Endothelial cell of umbilical vein (primary cell): Measurements from ENCODE around the gene LALBA. TPM values are rescaled to one million over a fixed set of nuclear protein-coding genes. Genes with fewer than 3 reads are reported as not detected.
"Not testable (repeated sequence)": the region's sequence is repeated elsewhere in the genome, so short reads cannot be mapped to it uniquely, and the experiment has no call there.

ENCODE experiments used
- BruUV-seq: library from RNA; stranded (reverse); fragments of 400-500 nt; replicated peaks from 2 replicates; lab custom pipeline; 2021; lab: Mats Ljungman, UMichigan
- CTCF ChIA-PET: fragments of 300-600, 350-600 bp; sonication (Branson Sonifier 250); formaldehyde crosslinking; loops from one replicate; lab custom pipeline; 2021; ENCODE audit warnings: antibody characterized with exemption, inconsistent platforms; lab: Charles Lee
- POLR2A ChIA-PET: fragments of 300-600, 350-600 bp; sonication (Branson Sonifier 250); formaldehyde crosslinking; loops from one replicate; lab custom pipeline; 2021; ENCODE audit warnings: antibody characterized with exemption, inconsistent platforms; lab: Charles Lee
- DNase-seq: peaks from one replicate; pipeline ENCODE4 v3.0.0-alpha.2; 2011; ENCODE audit warnings: low read depth, low spot score
- FAIRE-seq: peaks from 2 replicates; lab custom pipeline; 2011; peaks lifted over from hg19 to GRCh38; lab: Jason Lieb, UNC
- H2AFZ ChIP-seq: 2 replicates; pipeline ENCODE4 v1.6.0; 2012; ENCODE audit warnings: low read depth, low read length, control low read depth, inconsistent platforms
- H3K27ac ChIP-seq: 2 replicates; pipeline ENCODE4 v1.5.1; 2011; ENCODE audit warnings: low read depth, mild to moderate bottlenecking, control low read depth, low read length, moderate library complexity; ENCODE audit not compliant: insufficient read depth
- H3K27me3 ChIP-seq, 2 experiments: 2 replicates each; pipeline versions ENCODE4 v1.6.0 to v1.6.1; 2011; ENCODE audit warnings: low read length in 2 of 2, mixed read lengths in 1 of 2; ENCODE audit not compliant: control insufficient read depth in 2 of 2, insufficient read depth in 2 of 2
- H3K36me3 ChIP-seq, 2 experiments: 2 replicates in 1 of 2; 3 replicates in 1 of 2; pipeline ENCODE4 v1.5.1; 2011; ENCODE audit warnings: low read length in 2 of 2, mild to moderate bottlenecking in 1 of 2, moderate library complexity in 1 of 2; ENCODE audit not compliant: control insufficient read depth in 2 of 2, insufficient read depth in 2 of 2; ENCODE audit errors: extremely low read depth in 1 of 2
- H3K4me1 ChIP-seq: 3 replicates; pipeline ENCODE4 v1.5.1; 2011; ENCODE audit warnings: mild to moderate bottlenecking, low read length; ENCODE audit not compliant: control insufficient read depth, insufficient read depth; ENCODE audit errors: extremely low read depth
- H3K4me2 ChIP-seq: 2 replicates; pipeline ENCODE4 v1.6.1; 2011; ENCODE audit warnings: low read length, control low read depth, mixed read lengths; ENCODE audit not compliant: insufficient read depth
- H3K4me3 ChIP-seq, 3 experiments: fragments of 200-600 bp in 1 of 3; sonication (generic), shearing (Covaris generic) in 1 of 3; replicated peaks in 1 of 3; 2 replicates each; pipeline ENCODE4 v1.5.1; 2011 to 2016; ENCODE audit warnings: control low read depth in 3 of 3, low read length in 3 of 3, mild to moderate bottlenecking in 2 of 3, inconsistent platforms in 1 of 3, low read depth in 1 of 3, moderate library complexity in 1 of 3; ENCODE audit not compliant: insufficient read depth in 1 of 3
- H3K79me2 ChIP-seq: 2 replicates; pipeline ENCODE4 v1.6.0; 2012; ENCODE audit warnings: low read length, inconsistent platforms; ENCODE audit not compliant: control insufficient read depth, insufficient read depth
- H3K9ac ChIP-seq: replicated peaks from 2 replicates; pipeline ENCODE3; 2011; ENCODE audit warnings: low read length, control low read depth; ENCODE audit not compliant: insufficient read depth; ENCODE audit errors: extremely low read depth
- H3K9me1 ChIP-seq: replicated peaks from 3 replicates; pipeline ENCODE4 v1.6.0; 2011; ENCODE audit warnings: mild to moderate bottlenecking, low read length; ENCODE audit not compliant: control insufficient read depth, insufficient read depth; ENCODE audit errors: extremely low read depth
- H3K9me3 ChIP-seq: replicated peaks from 2 replicates; pipeline ENCODE4 v1.5.1; 2012; ENCODE audit warnings: low read length, inconsistent platforms; ENCODE audit not compliant: control insufficient read depth, insufficient read depth
- H4K20me1 ChIP-seq: replicated peaks from 2 replicates; pipeline ENCODE3; 2011; ENCODE audit warnings: mild to moderate bottlenecking, low read length; ENCODE audit not compliant: control insufficient read depth, insufficient read depth; ENCODE audit errors: extremely low read depth
- FOS ChIP-seq: IDR thresholded peaks from 2 replicates; pipeline ENCODE4 v1.6.1; 2011; ENCODE audit warnings: mild to moderate bottlenecking, low read length, moderate library complexity, borderline replicate concordance; ENCODE audit not compliant: insufficient read depth
- JUN ChIP-seq: IDR thresholded peaks from 2 replicates; pipeline ENCODE4 v1.6.1; 2011; ENCODE audit warnings: borderline replicate concordance, low read depth; ENCODE audit not compliant: insufficient read length, insufficient read depth
- MYC ChIP-seq: IDR thresholded peaks from one replicate; pipeline ENCODE4 v1.6.1; 2011; ENCODE audit warnings: mild to moderate bottlenecking, low read depth, low read length
- POLR2AphosphoS5 ChIP-seq: IDR thresholded peaks from 2 replicates; pipeline ENCODE4 v1.6.1; 2012; ENCODE audit warnings: low read depth, mild to moderate bottlenecking, control low read depth, low read length, moderate library complexity; ENCODE audit not compliant: insufficient read depth
- dilution Hi-C: fragments of 300-500 bp; cut with MboI; formaldehyde crosslinking; loops from one replicate; pipeline ENCODE4 v1.15.0; 2019; ENCODE audit warnings: low sequenced_read_pairs; ENCODE audit not compliant: extremely low pct_ligation_motif_present
- intact Hi-C: fragments of 100-400 bp; cut with micrococcal nuclease; formaldehyde crosslinking; loops from one replicate; pipeline ENCODE4 v1.10.0; 2022
- polyA plus RNA-seq, 4 experiments: library from polyadenylated mRNA; depleted of rRNA in 3 of 4; stranded (reverse) in 3 of 4; unstranded in 1 of 4; fragments of >200 nt; gene quantifications; 2 replicates each; pipeline versions ENCODE4 v1.2.1 to v1.2.3, GENCODE V29; 2011 to 2012; ENCODE audit warnings: missing spikeins in 1 of 4
- total RNA-seq: library from RNA; stranded (reverse); gene quantifications from 2 replicates; pipeline ENCODE4 v1.2.3, GENCODE V29; 2021
- TF ChIP-seq, protein P1 (sequence below): IDR thresholded peaks from 2 replicates; pipeline ENCODE4 v1.6.1; 2011; ENCODE audit not compliant: insufficient read depth, insufficient read length

Gene LALBA
- total and polyA plus RNA-seq, 2 donors (not counting 3 experiments of a cell fraction or from before 2014, with no cell fraction given): not detected

DNA sequence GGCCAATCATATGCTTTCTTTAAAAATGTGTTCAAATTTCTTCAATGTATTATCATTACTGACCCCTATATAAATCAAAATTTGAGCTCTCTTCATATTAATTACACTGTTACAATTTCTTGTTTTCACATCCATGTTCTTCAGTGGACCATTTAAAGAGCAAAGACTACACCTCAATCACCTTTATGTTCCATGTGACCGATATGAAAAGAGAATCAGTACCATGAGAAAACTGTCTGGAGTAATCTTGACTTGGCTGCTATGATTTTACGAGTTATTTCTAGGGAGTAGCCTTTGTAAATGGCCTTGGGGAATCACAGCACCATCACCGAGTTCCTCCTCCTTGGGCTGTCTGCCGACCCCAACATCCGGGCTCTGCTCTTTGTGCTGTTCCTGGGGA lies 44.5 kb downstream of the LALBA start, which contains the start of gene OR8S1:
TSS of gene OR8S1 (plus strand) at position 301 of the 400 bp plus-strand sequence. CDS start at position 301, 0 bp downstream.
- ChIA-PET POLR2A (no interaction called here), CTCF (no interaction called here)
- Histone ChIP-seq H3K4me3 (no peak within 1 kb of the TSS), H3K36me3 (no peaks in the 10 kb centered on the region), H3K9ac (no peak within 1 kb of the TSS), H4K20me1 (no peaks in the 10 kb centered on the region), H3K79me2 (no peaks in the 10 kb centered on the region), H3K9me1 (no peaks in the 10 kb centered on the region), H3K27me3 (no peaks in the 10 kb centered on the region), H2AFZ (no peak within 1 kb of the TSS), H3K9me3 (no peaks in the 10 kb centered on the region), H3K4me1 (no peaks in the 10 kb centered on the region), H3K4me2 (no peak within 1 kb of the TSS), H3K27ac (no peak within 1 kb of the TSS)
- intact Hi-C loops: no loop called here
- FAIRE-seq: peak; percentile 8
- DNase-seq: no peak
- TF ChIP-seq MYC: no peak
- TF ChIP-seq JUN: no peak
- no peak for TF ChIP-seq POLR2AphosphoS5
- no peak for TF ChIP-seq FOS
- TF ChIP-seq, protein P1, sequence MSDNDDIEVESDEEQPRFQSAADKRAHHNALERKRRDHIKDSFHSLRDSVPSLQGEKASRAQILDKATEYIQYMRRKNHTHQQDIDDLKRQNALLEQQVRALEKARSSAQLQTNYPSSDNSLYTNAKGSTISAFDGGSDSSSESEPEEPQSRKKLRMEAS: no peak
- BruUV-seq: no TSS peak
- dilution Hi-C loops: no loop called here

DNA sequence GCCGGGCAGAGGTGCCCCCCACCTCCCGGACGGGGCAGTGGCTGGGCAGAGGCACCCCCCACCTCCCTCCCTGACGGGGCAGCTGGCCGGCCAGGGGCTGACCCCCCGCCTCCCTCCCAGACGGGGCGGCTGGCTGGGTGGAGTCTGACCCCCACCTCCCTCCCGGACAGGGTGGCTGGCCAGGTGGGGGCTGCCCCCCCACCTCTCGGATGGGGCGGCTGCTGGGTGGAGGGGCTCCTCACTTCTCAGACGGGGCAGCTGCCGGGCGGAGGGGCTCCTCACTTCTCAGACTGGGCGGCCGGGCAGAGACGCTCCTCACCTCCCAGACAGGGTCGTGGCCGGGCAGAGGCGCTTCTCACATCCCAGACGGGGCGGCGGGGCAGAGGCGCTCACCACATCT lies 49.5 kb downstream of the LALBA start:
- H3K36me3 ChIP-seq, H3K4me1 ChIP-seq, DNase-seq, BruUV-seq, CTCF ChIA-PET, POLR2A ChIA-PET, FAIRE-seq, H2AFZ ChIP-seq, H3K4me2 ChIP-seq, H3K9ac ChIP-seq, intact Hi-C loops, H3K27ac ChIP-seq, H3K27me3 ChIP-seq, H4K20me1 ChIP-seq, dilution Hi-C loops, H3K79me2 ChIP-seq, H3K9me1 ChIP-seq, H3K4me3 ChIP-seq, H3K9me3 ChIP-seq: not testable (repeated sequence)

Other genes with a start within 250 kb of the LALBA start
- 5.0 and 6.7 TPM in 2 replicates for gene ZNF641, start 219.1 kb downstream of the LALBA start, total RNA-seq
- 2.8 and 3.5 TPM in 2 replicates for gene ZNF641, start 219.1 kb downstream of the LALBA start, polyA plus RNA-seq
- not detected in 2 replicates for gene ANP32D, start 97.5 kb downstream of the LALBA start, total RNA-seq
- gene ANP32D, start 97.5 kb downstream of the LALBA start, polyA plus RNA-seq: not detected in 2 replicates
- gene C12orf54, start 87.5 kb downstream of the LALBA start, total RNA-seq: not detected in 2 replicates
- not detected in 2 replicates for gene C12orf54, start 87.5 kb downstream of the LALBA start, polyA plus RNA-seq
- gene OR8S1, start 44.4 kb downstream of the LALBA start, total RNA-seq: not detected in 2 replicates
- gene OR8S1, start 44.4 kb downstream of the LALBA start, polyA plus RNA-seq: not detected in 2 replicates
- 35.8 and 40.6 TPM in 2 replicates for gene KANSL2, start 112.2 kb upstream of the LALBA start, total RNA-seq
- gene KANSL2, start 112.2 kb upstream of the LALBA start, polyA plus RNA-seq: 27.3 and 30.5 TPM in 2 replicates
- 33.0 and 35.1 TPM in 2 replicates for gene CCNT1, start 146.7 kb upstream of the LALBA start, total RNA-seq
- gene CCNT1, start 146.7 kb upstream of the LALBA start, polyA plus RNA-seq: 9.7 and 10.6 TPM in 2 replicates
- 43.3 and 46.2 TPM in 2 replicates for gene ADCY6, start 219.0 kb upstream of the LALBA start, total RNA-seq
- 37.0 and 38.7 TPM in 2 replicates for gene ADCY6, start 219.0 kb upstream of the LALBA start, polyA plus RNA-seq
- gene CACNB3, start 248.4 kb upstream of the LALBA start, total RNA-seq: 61.8 and 64.2 TPM in 2 replicates
- gene CACNB3, start 248.4 kb upstream of the LALBA start, polyA plus RNA-seq: 37.4 and 46.1 TPM in 2 replicates